Thyroid gland (tissue), 4 donors: ENCODE results near the gene PALLD.

Experiments
- POLR2A ChIP-seq, 2 donors: fragments of 450-650 bp; IDR thresholded peaks; one replicate each; pipeline ENCODE4 v1.6.1; 2017; ENCODE audit warnings: antibody characterized with exemption in 2 of 2, mild to moderate bottlenecking in 2 of 2, moderate library complexity in 1 of 2
- TF ChIP-seq, protein P1 (sequence below), 6 experiments: fragments of 200-600 bp in 3 of 6; fragments of 450-650 bp in 3 of 6; sonication (generic) in 3 of 6; IDR thresholded peaks; one replicate each; pipeline ENCODE4 v1.5.1; 2016 to 2019; ENCODE audit warnings: antibody characterized with exemption in 6 of 6, mild to moderate bottlenecking in 2 of 6, inconsistent platforms in 1 of 6, moderate library complexity in 1 of 6

GRCh38 chr4:168679819-168680218 is 183.0 kb downstream of the PALLD start:
- TF ChIP-seq, protein P1, sequence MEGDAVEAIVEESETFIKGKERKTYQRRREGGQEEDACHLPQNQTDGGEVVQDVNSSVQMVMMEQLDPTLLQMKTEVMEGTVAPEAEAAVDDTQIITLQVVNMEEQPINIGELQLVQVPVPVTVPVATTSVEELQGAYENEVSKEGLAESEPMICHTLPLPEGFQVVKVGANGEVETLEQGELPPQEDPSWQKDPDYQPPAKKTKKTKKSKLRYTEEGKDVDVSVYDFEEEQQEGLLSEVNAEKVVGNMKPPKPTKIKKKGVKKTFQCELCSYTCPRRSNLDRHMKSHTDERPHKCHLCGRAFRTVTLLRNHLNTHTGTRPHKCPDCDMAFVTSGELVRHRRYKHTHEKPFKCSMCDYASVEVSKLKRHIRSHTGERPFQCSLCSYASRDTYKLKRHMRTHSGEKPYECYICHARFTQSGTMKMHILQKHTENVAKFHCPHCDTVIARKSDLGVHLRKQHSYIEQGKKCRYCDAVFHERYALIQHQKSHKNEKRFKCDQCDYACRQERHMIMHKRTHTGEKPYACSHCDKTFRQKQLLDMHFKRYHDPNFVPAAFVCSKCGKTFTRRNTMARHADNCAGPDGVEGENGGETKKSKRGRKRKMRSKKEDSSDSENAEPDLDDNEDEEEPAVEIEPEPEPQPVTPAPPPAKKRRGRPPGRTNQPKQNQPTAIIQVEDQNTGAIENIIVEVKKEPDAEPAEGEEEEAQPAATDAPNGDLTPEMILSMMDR (IDR thresholded peaks at IDR 0.05), result no peak
- TF ChIP-seq POLR2A (IDR thresholded peaks at IDR 0.05), result no peak
